GM23338 (cell line): ENCODE measurements around the gene GTPBP4. TPM values are rescaled to one million over a fixed set of nuclear protein-coding genes. Genes with fewer than 3 reads are reported as not detected.
"Not testable (repeated sequence)": the region's sequence is repeated elsewhere in the genome, so short reads cannot be mapped to it uniquely, and the experiment has no call there.

Source experiments
- ATAC-seq: fragments of 200-7000 bp; cut with Tn5 transposase; 3 replicates; pipeline ENCODE4 v1.9.1; 2020
- DNase-seq: peaks from one replicate; pipeline ENCODE4 v3.0.0-alpha.2; 2015; ENCODE audit warnings: low spot score
- H2AFZ ChIP-seq: fragments of 200-600 bp; sonication (generic); 2 replicates; pipeline ENCODE4 v1.8.0; 2016; ENCODE audit warnings: antibody characterized with exemption, mild to moderate bottlenecking, moderate library complexity
- H3F3A ChIP-seq: fragments of 200-600 bp; sonication (generic); replicated peaks from 2 replicates; pipeline ENCODE4 v1.8.0; 2017; ENCODE audit warnings: antibody characterized with exemption, mixed run types, low read depth
- H3K27ac ChIP-seq: fragments of 200-600 bp; sonication (generic); 2 replicates; pipeline ENCODE4 v1.6.1; 2016; ENCODE audit warnings: low read depth
- H3K27me3 ChIP-seq: fragments of 200-600 bp; sonication (generic); 2 replicates; pipeline ENCODE4 v1.8.0; 2016; ENCODE audit warnings: mild to moderate bottlenecking, mixed run types, moderate library complexity; ENCODE audit not compliant: insufficient read depth
- H3K36me3 ChIP-seq: fragments of 200-600 bp; sonication (generic); 2 replicates; pipeline ENCODE4 v1.8.0; 2016; ENCODE audit warnings: mild to moderate bottlenecking; ENCODE audit not compliant: insufficient read depth
- H3K4me1 ChIP-seq: fragments of 200-600 bp; sonication (generic); 2 replicates; pipeline ENCODE4 v1.8.0; 2016; ENCODE audit warnings: mild to moderate bottlenecking, moderate library complexity; ENCODE audit not compliant: insufficient read depth
- H3K4me2 ChIP-seq: fragments of 200-600 bp; sonication (generic); 2 replicates; pipeline ENCODE4 v1.7.1; 2017; ENCODE audit warnings: mixed run types
- H3K4me3 ChIP-seq: fragments of 200-600 bp; sonication (generic); 2 replicates; pipeline ENCODE4 v1.6.1; 2016; ENCODE audit warnings: mixed run types
- H3K79me2 ChIP-seq: fragments of 200-600 bp; sonication (generic); replicated peaks from 2 replicates; pipeline ENCODE4 v1.8.0; 2017; ENCODE audit warnings: mild to moderate bottlenecking; ENCODE audit not compliant: insufficient read depth
- H3K9me2 ChIP-seq: fragments of 200-600 bp; sonication (generic); 2 replicates; pipeline ENCODE4 v1.8.0; 2017; ENCODE audit not compliant: insufficient read depth
- H4K20me1 ChIP-seq: fragments of 200-600 bp; sonication (generic); replicated peaks from 2 replicates; pipeline ENCODE4 v1.8.0; 2017; ENCODE audit warnings: mild to moderate bottlenecking; ENCODE audit not compliant: insufficient read depth
- H3K27ac Mint-ChIP-seq: 2 replicates; pipeline ENCODE4 v1.8.0; 2020; ENCODE audit warnings: inconsistent platforms, mild to moderate bottlenecking, moderate library complexity, mixed read lengths
- H3K27me3 Mint-ChIP-seq: 3 replicates; pipeline ENCODE4 v1.8.0; 2022; ENCODE audit warnings: low read depth, mild to moderate bottlenecking, moderate library complexity, mixed read lengths, inconsistent platforms; ENCODE audit not compliant: insufficient read depth, poor library complexity
- H3K36me3 Mint-ChIP-seq: 3 replicates; pipeline ENCODE4 v1.8.0; 2021; ENCODE audit warnings: low read depth, mild to moderate bottlenecking, inconsistent platforms, moderate library complexity, mixed read lengths
- H3K4me1 Mint-ChIP-seq: 3 replicates; pipeline ENCODE4 v1.8.0; 2020; ENCODE audit warnings: mild to moderate bottlenecking, inconsistent platforms, mixed read lengths
- H3K4me3 Mint-ChIP-seq: 3 replicates; pipeline ENCODE4 v1.8.0; 2021; ENCODE audit warnings: moderate library complexity, mild to moderate bottlenecking, inconsistent platforms, mixed read lengths
- H3K9me3 Mint-ChIP-seq: 3 replicates; pipeline ENCODE4 v1.8.0; 2020; ENCODE audit warnings: moderate library complexity, mild to moderate bottlenecking, inconsistent platforms, mixed read lengths
- EZH2 ChIP-seq: fragments of 200-600 bp; sonication (generic); IDR thresholded peaks from one replicate; pipeline ENCODE4 v1.8.0; 2017; ENCODE audit warnings: antibody characterized with exemption, mild to moderate bottlenecking, low read depth; ENCODE audit not compliant: unreplicated experiment
- EZH2phosphoT487 ChIP-seq: fragments of 200-600 bp; sonication (generic); IDR thresholded peaks from one replicate; pipeline ENCODE4 v1.8.1; 2018; ENCODE audit warnings: antibody characterized with exemption; ENCODE audit not compliant: unreplicated experiment
- NANOG ChIP-seq: IDR thresholded peaks from 2 replicates; pipeline ENCODE4 v1.6.1; 2016; ENCODE audit warnings: antibody characterized with exemption, borderline replicate concordance
- STAT1 ChIP-seq: IDR thresholded peaks from one replicate; pipeline ENCODE4 v1.6.1; 2016; ENCODE audit warnings: antibody characterized with exemption; ENCODE audit not compliant: unreplicated experiment
- polyA plus RNA-seq: library from polyadenylated mRNA; unstranded; fragments of >200 nt; fragmentation: Nextera tagmentation; extraction: Ambion mirVana; gene quantifications from 2 replicates; pipeline ENCODE4 v1.2.1, GENCODE V29; 2016
- total RNA-seq: library from RNA; depleted of rRNA; stranded (reverse); fragments of >200 nt; shearing (Covaris generic); gene quantifications from 2 replicates; pipeline ENCODE4 v1.2.3, GENCODE V29; 2014
- TF ChIP-seq, protein P1 (sequence below): fragments of 250-450 bp; sonication (Bioruptor Pico); IDR thresholded peaks from 2 replicates; pipeline ENCODE4 v1.5.0; 2020; ENCODE audit warnings: mild to moderate bottlenecking, moderate library complexity
- TF ChIP-seq, protein P2 (sequence below): IDR thresholded peaks from 2 replicates; pipeline ENCODE4 v1.6.1; 2016; ENCODE audit warnings: antibody characterized with exemption

GTPBP4 gene
- total and polyA plus RNA-seq, 2 experiments from 2014 or later = 56.5 to 62.6 TPM

DNA sequence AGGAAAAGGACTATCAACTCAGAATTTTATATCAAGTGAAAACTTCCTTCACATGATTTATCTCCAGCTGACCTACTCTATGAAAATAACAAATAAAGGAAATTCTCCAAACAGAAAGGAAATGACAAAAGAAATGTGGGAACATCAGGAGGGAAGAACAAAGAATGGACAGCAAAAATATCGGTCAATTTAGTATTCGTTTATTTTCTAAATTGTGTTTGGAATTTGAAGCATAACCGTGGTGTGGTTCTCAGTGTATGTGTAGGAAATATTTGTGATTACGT lies 76.7 kb downstream of the GTPBP4 start (continued):
- TF ChIP-seq, protein P1, sequence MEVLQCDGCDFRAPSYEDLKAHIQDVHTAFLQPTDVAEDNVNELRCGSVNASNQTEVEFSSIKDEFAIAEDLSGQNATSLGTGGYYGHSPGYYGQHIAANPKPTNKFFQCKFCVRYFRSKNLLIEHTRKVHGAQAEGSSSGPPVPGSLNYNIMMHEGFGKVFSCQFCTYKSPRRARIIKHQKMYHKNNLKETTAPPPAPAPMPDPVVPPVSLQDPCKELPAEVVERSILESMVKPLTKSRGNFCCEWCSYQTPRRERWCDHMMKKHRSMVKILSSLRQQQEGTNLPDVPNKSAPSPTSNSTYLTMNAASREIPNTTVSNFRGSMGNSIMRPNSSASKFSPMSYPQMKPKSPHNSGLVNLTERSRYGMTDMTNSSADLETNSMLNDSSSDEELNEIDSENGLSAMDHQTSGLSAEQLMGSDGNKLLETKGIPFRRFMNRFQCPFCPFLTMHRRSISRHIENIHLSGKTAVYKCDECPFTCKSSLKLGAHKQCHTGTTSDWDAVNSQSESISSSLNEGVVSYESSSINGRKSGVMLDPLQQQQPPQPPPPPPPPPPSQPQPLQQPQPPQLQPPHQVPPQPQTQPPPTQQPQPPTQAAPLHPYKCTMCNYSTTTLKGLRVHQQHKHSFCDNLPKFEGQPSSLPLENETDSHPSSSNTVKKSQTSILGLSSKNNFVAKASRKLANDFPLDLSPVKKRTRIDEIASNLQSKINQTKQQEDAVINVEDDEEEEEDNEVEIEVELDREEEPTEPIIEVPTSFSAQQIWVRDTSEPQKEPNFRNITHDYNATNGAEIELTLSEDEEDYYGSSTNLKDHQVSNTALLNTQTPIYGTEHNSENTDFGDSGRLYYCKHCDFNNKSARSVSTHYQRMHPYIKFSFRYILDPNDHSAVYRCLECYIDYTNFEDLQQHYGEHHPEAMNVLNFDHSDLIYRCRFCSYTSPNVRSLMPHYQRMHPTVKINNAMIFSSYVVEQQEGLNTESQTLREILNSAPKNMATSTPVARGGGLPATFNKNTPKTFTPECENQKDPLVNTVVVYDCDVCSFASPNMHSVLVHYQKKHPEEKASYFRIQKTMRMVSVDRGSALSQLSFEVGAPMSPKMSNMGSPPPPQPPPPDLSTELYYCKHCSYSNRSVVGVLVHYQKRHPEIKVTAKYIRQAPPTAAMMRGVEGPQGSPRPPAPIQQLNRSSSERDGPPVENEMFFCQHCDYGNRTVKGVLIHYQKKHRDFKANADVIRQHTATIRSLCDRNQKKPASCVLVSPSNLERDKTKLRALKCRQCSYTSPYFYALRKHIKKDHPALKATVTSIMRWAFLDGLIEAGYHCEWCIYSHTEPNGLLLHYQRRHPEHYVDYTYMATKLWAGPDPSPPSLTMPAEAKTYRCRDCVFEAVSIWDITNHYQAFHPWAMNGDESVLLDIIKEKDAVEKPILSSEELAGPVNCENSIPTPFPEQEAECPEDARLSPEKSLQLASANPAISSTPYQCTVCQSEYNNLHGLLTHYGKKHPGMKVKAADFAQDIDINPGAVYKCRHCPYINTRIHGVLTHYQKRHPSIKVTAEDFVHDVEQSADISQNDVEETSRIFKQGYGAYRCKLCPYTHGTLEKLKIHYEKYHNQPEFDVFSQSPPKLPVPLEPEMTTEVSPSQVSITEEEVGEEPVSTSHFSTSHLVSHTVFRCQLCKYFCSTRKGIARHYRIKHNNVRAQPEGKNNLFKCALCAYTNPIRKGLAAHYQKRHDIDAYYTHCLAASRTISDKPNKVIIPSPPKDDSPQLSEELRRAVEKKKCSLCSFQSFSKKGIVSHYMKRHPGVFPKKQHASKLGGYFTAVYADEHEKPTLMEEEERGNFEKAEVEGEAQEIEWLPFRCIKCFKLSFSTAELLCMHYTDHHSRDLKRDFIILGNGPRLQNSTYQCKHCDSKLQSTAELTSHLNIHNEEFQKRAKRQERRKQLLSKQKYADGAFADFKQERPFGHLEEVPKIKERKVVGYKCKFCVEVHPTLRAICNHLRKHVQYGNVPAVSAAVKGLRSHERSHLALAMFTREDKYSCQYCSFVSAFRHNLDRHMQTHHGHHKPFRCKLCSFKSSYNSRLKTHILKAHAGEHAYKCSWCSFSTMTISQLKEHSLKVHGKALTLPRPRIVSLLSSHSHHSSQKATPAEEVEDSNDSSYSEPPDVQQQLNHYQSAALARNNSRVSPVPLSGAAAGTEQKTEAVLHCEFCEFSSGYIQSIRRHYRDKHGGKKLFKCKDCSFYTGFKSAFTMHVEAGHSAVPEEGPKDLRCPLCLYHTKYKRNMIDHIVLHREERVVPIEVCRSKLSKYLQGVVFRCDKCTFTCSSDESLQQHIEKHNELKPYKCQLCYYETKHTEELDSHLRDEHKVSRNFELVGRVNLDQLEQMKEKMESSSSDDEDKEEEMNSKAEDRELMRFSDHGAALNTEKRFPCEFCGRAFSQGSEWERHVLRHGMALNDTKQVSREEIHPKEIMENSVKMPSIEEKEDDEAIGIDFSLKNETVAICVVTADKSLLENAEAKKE = no peak
- no peak for TF ChIP-seq EZH2phosphoT487
- TF ChIP-seq, protein P2, sequence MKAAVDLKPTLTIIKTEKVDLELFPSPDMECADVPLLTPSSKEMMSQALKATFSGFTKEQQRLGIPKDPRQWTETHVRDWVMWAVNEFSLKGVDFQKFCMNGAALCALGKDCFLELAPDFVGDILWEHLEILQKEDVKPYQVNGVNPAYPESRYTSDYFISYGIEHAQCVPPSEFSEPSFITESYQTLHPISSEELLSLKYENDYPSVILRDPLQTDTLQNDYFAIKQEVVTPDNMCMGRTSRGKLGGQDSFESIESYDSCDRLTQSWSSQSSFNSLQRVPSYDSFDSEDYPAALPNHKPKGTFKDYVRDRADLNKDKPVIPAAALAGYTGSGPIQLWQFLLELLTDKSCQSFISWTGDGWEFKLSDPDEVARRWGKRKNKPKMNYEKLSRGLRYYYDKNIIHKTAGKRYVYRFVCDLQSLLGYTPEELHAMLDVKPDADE = no peak
- TF ChIP-seq STAT1 = no peak
- no peak for TF ChIP-seq EZH2
- TF ChIP-seq NANOG = no peak

DNA sequence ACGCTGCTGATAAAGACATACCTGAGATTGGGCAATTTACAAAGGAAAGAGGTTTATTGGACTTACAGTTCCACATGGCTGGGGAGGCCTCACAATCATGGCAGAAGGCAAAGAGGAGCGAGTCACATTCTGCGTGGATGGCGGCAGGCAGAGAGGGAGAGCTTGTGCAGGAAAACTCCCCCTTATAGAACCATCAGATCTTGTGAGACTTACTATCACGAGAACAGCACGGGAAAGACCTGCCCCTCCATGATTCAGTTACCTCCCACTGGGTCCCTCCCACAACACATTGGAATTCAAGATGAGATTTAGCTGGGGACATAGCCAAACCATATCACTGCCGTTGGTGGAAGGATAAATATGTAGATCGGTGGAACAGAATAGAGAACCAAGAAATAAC lies 78.5 kb downstream of the GTPBP4 start:
- not testable (repeated sequence) for DNase-seq, H3K9me2 ChIP-seq, H3K9me3 Mint-ChIP-seq, H2AFZ ChIP-seq, H3K27me3 Mint-ChIP-seq, H3K4me2 ChIP-seq, H3K4me3 Mint-ChIP-seq, H4K20me1 ChIP-seq, ATAC-seq, H3K27ac ChIP-seq, H3K36me3 Mint-ChIP-seq, H3K27ac Mint-ChIP-seq, H3K27me3 ChIP-seq, H3K36me3 ChIP-seq, H3K4me1 ChIP-seq, H3K4me3 ChIP-seq, H3K4me1 Mint-ChIP-seq, H3F3A ChIP-seq
- peaks cover 25% of the 10 kb centered on the region for H3K79me2 ChIP-seq
